ENCODE measurements around the gene UBFD1. TPM values are rescaled to one million over a fixed set of nuclear protein-coding genes. Genes with fewer than 3 reads are reported as not detected.

The UBFD1 gene
- total and polyA plus RNA-seq, 2 of the 8 experiments (the other 6 are each of a cell fraction or from before 2014, with no cell fraction given): 66.3 to 106 TPM

DNA sequence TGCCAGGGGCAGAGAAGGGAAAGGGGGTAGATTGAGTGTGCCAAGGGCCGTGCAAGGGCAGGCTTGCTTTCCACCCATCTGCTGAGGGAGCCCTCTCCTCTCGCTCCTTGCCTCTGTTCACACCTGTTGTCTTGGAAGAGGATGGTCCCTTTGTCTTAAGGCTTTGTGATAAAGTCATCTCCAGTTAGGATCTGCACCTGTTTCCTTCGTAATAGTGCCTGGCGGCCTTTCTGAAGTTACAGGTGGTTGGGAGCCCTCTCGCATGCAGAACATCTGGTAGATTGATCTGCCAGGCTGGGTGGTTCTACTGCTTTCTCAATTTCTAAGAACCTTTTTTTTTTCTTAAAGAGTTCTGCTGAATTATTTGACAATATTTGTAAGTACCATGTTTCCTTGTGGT is 16.3 kb downstream of the UBFD1 start:
- Histone ChIP-seq H3K9ac (replicated peaks in 1 of 4; ENCODE audit: extremely low read depth in 1 of 4, low read depth in 3 of 4, low read length in 3 of 4) (no peak overlapping the region), H3K18ac (ENCODE audit: extremely low read depth, low read length) (no peak overlapping the region), H3K9me3 (ENCODE audit: insufficient read depth in 2 of 2, low read depth in 1 of 2, low read length in 1 of 2) (no peaks in the 10 kb centered on the region), H3K14ac (ENCODE audit: insufficient read length) (no peak overlapping the region), H2BK15ac (ENCODE audit: low read length) (no peak overlapping the region), H3K27me3 (replicated peaks in 1 of 4; ENCODE audit: control insufficient read depth in 3 of 4, extremely low read depth in 1 of 4, insufficient read depth in 3 of 4, low read length in 3 of 4) (no peaks in the 10 kb centered on the region), H3K56ac (replicated peaks; ENCODE audit: insufficient read length, low read depth, low read length) (no peak overlapping the region), H4K8ac (ENCODE audit: extremely low read depth, insufficient read depth, low read length) (no peak overlapping the region), H3K4ac (replicated peaks; ENCODE audit: insufficient read length, low read depth, low read length) (no peak overlapping the region), H3K4me1 (replicated peaks in 1 of 4; ENCODE audit: control insufficient read depth in 3 of 4, insufficient read depth in 4 of 4, low read length in 3 of 4) (no peaks in the 10 kb centered on the region), H3K4me2 (ENCODE audit: insufficient read depth in 1 of 2, low read depth in 2 of 2, low read length in 2 of 2) (no peak overlapping the region), H4K5ac (ENCODE audit: insufficient read length, low read depth, low read length) (no peak overlapping the region), H2BK12ac (ENCODE audit: low read depth, low read length) (no peak overlapping the region), H2BK5ac (ENCODE audit: low read depth, low read length) (no peak overlapping the region), H2AFZ (ENCODE audit: low read length) (no peak overlapping the region), H3K79me1 (ENCODE audit: low read depth, low read length) (no peaks in the 10 kb centered on the region; the same call in 1 of the 2 replicates), H3K23me2 (ENCODE audit: low read depth, low read length) (no peaks in the 10 kb centered on the region), H2BK20ac (ENCODE audit: low read length) (no peak overlapping the region), H2AK5ac (ENCODE audit: low read depth, low read length) (no peak overlapping the region), H3K27ac (ENCODE audit: low read depth, low read length) (no peak overlapping the region; the same call in 1 of the 2 replicates), H3K4me3 (ENCODE audit: extremely low read depth in 1 of 4, insufficient read depth in 2 of 4, low read depth in 3 of 4, low read length in 4 of 4) (no peak overlapping the region), H3K23ac (ENCODE audit: insufficient read length) (no peak overlapping the region), H4K20me1 (replicated peaks in 1 of 2; ENCODE audit: control insufficient read depth in 1 of 2, insufficient read depth in 2 of 2, low read length in 2 of 2) (peaks cover 0 to 7% of the 10 kb centered on the region in 2 experiments), H3K36me3 (ENCODE audit: control insufficient read depth in 2 of 4, insufficient read depth in 4 of 4, low read length in 3 of 4) (peaks cover 12 to 44% (median 24%) of the 10 kb centered on the region in 4 experiments; a peak in 6 of 8 replicates), H3K79me2 (ENCODE audit: control insufficient read depth in 1 of 2, insufficient read depth in 2 of 2, low read length in 2 of 2) (no peaks in the 10 kb centered on the region), H2BK120ac (replicated peaks; ENCODE audit: low read depth, low read length) (no peak overlapping the region), H4K91ac (replicated peaks; ENCODE audit: insufficient read length, low read length) (no peak overlapping the region)
- WGBS, 2 experiments (ENCODE audit: extremely low coverage in 1 of 2, insufficient coverage in 1 of 2, insufficient read length in 1 of 2, insufficient replicate concordance in 2 of 2, low coverage in 1 of 2, low lambda C conversion rate in 2 of 2, missing lambda C conversion rate in 1 of 2): 78% methylated on average over 5 of the region's 5 CpGs; no CpG with 5 or more reads in 1 of the 2 experiments
- ChIA-PET CTCF (ENCODE audit: partially characterized antibody) (interaction anchor here (0.6 kb wide), 1 partner anchor 70 kb away, joined by 3 read pairs; no protein-coding TSS in a partner anchor), POLR2A (ENCODE audit: partially characterized antibody) (no interaction called here)
- no peak for DNase-seq (ENCODE audit: low read depth in 1 of 2, low spot score in 2 of 2)
- FAIRE-seq: no peak
- TF ChIP-seq SRF (IDR thresholded peaks at IDR 0.05; ENCODE audit: low read depth, low read length): no peak
- TF ChIP-seq, protein P1, sequence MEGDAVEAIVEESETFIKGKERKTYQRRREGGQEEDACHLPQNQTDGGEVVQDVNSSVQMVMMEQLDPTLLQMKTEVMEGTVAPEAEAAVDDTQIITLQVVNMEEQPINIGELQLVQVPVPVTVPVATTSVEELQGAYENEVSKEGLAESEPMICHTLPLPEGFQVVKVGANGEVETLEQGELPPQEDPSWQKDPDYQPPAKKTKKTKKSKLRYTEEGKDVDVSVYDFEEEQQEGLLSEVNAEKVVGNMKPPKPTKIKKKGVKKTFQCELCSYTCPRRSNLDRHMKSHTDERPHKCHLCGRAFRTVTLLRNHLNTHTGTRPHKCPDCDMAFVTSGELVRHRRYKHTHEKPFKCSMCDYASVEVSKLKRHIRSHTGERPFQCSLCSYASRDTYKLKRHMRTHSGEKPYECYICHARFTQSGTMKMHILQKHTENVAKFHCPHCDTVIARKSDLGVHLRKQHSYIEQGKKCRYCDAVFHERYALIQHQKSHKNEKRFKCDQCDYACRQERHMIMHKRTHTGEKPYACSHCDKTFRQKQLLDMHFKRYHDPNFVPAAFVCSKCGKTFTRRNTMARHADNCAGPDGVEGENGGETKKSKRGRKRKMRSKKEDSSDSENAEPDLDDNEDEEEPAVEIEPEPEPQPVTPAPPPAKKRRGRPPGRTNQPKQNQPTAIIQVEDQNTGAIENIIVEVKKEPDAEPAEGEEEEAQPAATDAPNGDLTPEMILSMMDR (IDR thresholded peaks at IDR 0.05; ENCODE audit: control extremely low read depth in 1 of 3, insufficient read depth in 1 of 3, low read depth in 1 of 3, low read length in 3 of 3): no peak
- TF ChIP-seq BRCA1 (IDR thresholded peaks at IDR 0.05; ENCODE audit: low read depth, low read length): no peak
- TF ChIP-seq KDM1A (IDR thresholded peaks at IDR 0.05; ENCODE audit: borderline replicate concordance, low read length): no peak
- TF ChIP-seq, protein P2, sequence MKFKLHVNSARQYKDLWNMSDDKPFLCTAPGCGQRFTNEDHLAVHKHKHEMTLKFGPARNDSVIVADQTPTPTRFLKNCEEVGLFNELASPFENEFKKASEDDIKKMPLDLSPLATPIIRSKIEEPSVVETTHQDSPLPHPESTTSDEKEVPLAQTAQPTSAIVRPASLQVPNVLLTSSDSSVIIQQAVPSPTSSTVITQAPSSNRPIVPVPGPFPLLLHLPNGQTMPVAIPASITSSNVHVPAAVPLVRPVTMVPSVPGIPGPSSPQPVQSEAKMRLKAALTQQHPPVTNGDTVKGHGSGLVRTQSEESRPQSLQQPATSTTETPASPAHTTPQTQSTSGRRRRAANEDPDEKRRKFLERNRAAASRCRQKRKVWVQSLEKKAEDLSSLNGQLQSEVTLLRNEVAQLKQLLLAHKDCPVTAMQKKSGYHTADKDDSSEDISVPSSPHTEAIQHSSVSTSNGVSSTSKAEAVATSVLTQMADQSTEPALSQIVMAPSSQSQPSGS (IDR thresholded peaks at IDR 0.05; ENCODE audit: low read length): no peak
- no peak for TF ChIP-seq HDAC6 (IDR thresholded peaks at IDR 0.05; ENCODE audit: low read depth, low read length)
- TF ChIP-seq TCF12 (IDR thresholded peaks at IDR 0.05; ENCODE audit: low read depth, low read length): no peak
- TF ChIP-seq SIRT6 (IDR thresholded peaks at IDR 0.05; ENCODE audit: low read length): no peak
- TF ChIP-seq JUND (IDR thresholded peaks at IDR 0.05; ENCODE audit: low read length): no peak
- TF ChIP-seq CHD1 (IDR thresholded peaks at IDR 0.05; ENCODE audit: low read depth, low read length): no peak
- TF ChIP-seq GABPA (IDR thresholded peaks at IDR 0.05; ENCODE audit: borderline replicate concordance, insufficient read depth, low read length): no peak

Data from H1 (cell line).